Subcutaneous adipose tissue (tissue), 4 donors: Measurements from ENCODE around the gene SENP7. TPM values are rescaled to one million over a fixed set of nuclear protein-coding genes. Genes with fewer than 3 reads are reported as not detected.

ENCODE experiments used
- CTCF ChIP-seq: fragments of 450-650 bp; IDR thresholded peaks from one replicate; pipeline ENCODE4 v1.5.1; 2016; ENCODE audit warnings: low read depth, mild to moderate bottlenecking, control low read depth, antibody characterized with exemption, moderate library complexity
- total RNA-seq, 4 donors: library from RNA; depleted of rRNA; stranded (reverse); fragments of >200 nt; gene quantifications; one replicate each; pipeline ENCODE4 v1.1.0, GENCODE V29; 2016

The SENP7 gene
- total RNA-seq, 4 donors from 2014 or later: 22.6 to 40.5 (median 29.2) TPM

GRCh38 chr3:101542957-101543356 lies 29.9 kb upstream of the SENP7 start:
- TF ChIP-seq CTCF: no peak

- TF ChIP-seq CTCF: no peak
These were observed 23.3 kb upstream of the SENP7 start for GRCh38 chr3:101536266-101536665.

GRCh38 chr3:101535221-101535620 lies 22.2 kb upstream of the SENP7 start:
- no peak for TF ChIP-seq CTCF

GRCh38 chr3:101533603-101533968 lies 20.6 kb upstream of the SENP7 start:
- TF ChIP-seq CTCF: no peak

GRCh38 chr3:101532783-101533602 lies 20.0 kb upstream of the SENP7 start:
- no peak for TF ChIP-seq CTCF

- no peak for TF ChIP-seq CTCF
These were observed 18.6 kb upstream of the SENP7 start for GRCh38 chr3:101531473-101532086.

- no peak for TF ChIP-seq CTCF
These were observed 17.7 kb upstream of the SENP7 start for GRCh38 chr3:101530686-101531047.
